Measurements from ENCODE around the gene BUB1.
A peak's percentile ranks its signal among the peaks of the same experiment; 100 is the strongest.
"Not testable (repeated sequence)": the region's sequence is repeated elsewhere in the genome, so short reads cannot be mapped to it uniquely, and the experiment has no call there.

Gene BUB1

DNA sequence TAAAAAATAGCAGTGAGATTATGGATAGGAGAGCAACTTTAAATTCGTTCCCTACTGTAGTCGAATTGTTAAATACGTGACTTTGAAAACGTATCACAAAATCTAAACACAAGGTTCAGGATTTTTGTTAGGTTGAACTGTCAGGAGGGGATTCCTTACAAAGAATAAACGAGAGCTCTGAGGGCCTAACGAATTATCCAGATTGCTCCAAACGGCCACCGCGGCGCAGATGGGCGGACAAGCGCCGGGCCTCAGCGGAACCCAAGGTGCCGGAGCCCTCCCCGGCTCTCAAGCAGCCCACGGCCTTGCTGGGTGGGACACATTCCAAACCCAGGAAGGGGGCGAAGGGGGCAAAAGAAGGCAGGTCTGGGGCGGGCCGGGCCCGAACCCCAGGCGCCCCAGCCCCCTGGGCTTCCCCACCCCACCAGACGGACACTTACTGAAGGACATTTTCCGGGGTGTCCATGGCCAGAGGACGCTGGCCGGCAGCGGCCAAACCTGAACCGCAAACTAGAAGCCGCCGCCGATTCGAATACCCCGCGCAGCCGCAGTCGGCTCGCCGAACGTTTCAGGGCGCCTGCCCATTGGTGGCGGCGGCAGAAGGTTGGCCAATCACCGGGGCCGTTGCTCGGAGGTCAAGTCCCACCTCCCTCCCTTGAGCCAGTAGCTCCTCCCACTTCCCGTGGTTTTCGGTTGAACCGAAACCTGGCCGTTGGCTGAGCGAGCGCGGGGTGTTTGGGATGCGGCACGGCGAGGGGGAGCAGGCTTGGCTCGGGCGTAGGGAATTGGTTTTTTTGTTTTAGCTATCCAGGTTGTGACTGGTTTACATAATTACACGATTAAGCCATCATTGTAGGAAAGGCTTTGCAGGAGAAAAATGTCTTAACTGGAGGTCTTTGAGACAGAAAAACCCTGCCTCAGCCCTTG, at the start of gene BUB1:
Gene BUB1, minus strand, starts transcription at position 534 of the 927 bp plus-strand sequence. Its CDS starts 68 bp downstream, at position 466.
- peak; percentile 99 for DNase-seq (ENCODE audit: low spot score)

GRCh38 chr2:110726285-110726684, 48.4 kb upstream of the BUB1 start:
- no peak for DNase-seq (ENCODE audit: low spot score)

DNA sequence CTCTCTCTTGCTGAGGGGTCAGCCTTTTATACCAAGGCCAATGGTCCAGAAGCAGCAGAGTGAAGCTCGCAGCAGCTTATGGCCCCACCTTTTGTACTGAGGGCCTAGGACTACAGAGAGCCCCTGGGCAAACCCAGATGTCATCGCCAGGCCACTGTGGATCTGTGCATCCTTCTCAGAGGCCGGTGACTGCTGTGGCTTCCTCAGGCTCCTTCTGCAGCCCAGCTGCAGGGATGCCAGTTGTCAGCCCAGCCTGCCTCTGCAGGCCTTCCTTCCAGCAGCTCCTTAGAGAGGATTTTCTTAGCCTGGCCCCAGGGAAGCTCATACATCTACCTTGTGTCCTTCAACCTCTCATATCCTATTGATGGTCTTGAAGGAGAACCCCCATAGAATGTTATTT, 48.0 kb upstream of the BUB1 start:
- DNase-seq (ENCODE audit: low spot score): no peak

- no peak for DNase-seq (ENCODE audit: low spot score)
These were observed 47.5 kb upstream of the BUB1 start for GRCh38 chr2:110725370-110725769.

- DNase-seq (ENCODE audit: low spot score): no peak
These were observed 47.0 kb upstream of the BUB1 start for GRCh38 chr2:110724820-110725219.

GRCh38 chr2:110720547-110720946, 42.7 kb upstream of the BUB1 start:
- no peak for DNase-seq (ENCODE audit: low spot score)

DNA sequence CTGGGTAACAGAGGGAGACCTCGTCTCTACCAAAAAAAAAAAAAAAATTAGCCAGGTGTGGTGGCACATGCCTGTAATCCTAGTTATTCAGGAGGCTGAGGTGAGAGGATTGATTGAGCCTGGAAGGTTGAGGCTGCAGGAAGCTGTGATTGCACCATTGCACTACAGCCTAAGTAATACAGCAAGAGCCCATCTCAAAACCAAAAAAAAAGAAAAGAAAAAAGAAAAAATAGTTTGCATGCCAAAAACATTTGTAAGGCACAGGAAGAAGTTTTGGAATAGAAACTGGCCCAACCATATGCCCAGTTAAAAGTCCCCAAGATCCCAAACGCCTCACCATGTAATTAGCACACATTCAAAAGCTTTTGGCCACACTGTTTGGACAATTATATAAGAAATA, 41.1 kb upstream of the BUB1 start:
- DNase-seq (ENCODE audit: low spot score): no peak

DNA sequence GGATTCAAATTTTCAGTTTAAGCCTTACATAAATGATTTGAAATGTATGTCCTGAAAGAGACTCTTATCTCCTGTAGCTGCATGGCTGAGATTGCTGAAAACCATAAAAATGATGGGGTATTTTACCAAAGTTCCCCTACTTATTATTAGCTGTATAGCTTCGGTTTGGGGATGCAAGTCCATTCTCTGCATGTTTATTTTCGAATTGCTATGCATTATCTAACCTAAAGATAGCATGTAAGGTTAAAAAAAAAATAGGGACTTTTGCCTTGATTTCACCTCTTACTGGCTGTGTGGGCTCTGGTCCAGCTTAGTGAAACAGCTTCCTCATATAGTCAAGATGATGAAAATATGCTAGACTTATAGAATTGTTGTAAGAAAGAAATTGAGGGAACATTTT, 40.5 kb upstream of the BUB1 start:
- no peak for DNase-seq (ENCODE audit: low spot score)

DNA sequence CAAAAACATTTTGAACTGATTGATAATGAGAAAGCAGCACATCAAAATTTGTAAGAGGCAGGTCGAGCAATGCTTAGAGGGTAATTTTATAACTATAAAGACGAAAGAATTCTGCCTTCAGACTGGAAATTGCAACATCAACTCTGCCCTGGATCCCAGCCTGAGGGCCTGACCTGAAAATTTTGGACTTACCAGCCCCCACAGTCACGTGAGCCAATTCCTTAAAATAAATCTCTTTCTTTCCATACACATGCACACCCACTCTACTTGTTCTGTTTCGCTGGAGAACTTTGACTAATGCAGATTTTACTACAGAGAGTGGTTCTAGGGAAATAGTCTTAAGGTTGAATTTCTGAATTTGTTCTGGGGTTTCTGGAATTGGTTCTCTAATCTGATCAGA, 39.9 kb upstream of the BUB1 start:
- DNase-seq (ENCODE audit: low spot score): no peak

- DNase-seq (ENCODE audit: low spot score): no peak
These were observed 39.2 kb upstream of the BUB1 start for GRCh38 chr2:110716959-110717645.

GRCh38 chr2:110714452-110715224, 36.8 kb upstream of the BUB1 start:
- DNase-seq (ENCODE audit: low spot score): no peak

DNA sequence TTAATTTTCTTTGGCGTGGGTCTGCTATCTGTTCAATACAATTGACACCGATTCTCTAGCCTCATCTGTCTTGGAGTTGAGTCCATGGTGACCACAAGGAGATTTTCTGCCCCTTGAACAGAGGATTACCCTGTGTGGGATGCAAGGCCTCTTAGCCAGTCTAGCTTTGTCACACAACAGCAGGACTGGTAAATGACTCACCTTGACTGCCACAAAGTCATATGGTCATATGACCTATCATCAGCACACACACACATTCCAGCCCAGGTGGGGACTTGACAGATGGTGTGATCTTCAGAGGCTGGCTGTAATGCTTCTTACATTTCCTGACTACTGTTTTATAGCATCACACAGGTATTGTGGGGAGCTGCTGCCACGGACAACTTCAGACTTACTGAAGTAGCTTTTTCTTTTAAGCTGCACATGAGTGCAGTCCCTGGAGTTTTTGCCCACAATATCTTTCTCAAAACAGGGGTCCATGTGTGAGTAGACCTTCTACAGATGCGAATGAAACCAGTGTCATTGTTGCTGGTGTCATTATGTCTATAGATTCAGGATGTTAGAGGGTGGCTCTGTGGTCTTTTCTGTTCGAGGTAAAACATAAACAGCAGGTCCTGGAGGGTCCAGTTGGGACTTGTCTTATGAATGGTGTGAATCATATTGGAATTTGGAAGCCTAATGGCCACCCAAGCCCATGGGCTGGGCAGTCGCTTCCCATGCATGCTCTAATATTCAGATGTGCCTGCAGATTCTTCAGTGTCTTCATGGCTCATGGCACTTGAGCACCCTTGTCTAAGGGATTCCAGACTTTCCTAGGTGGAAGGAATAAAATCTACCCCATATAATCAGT, 35.9 kb upstream of the BUB1 start:
- DNase-seq (ENCODE audit: low spot score): no peak

DNA sequence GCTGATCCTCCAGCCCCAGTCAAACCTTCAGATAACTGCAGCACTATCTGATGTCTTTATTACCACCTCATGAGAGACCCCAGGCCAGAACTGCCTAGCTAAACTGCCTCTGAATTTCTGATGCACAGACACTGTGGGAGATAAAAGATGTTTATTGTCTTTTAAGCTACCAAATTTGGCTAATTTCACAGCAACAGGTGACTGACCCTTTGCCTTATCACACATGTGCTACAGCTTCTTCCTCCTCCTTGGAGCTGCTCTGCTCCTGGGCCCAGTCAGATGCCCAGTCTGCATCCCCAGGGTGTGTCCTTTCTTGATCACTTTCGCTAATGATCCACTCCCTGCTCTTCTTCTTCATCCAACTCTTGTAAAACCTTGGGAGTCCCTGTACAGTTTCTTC, 34.9 kb upstream of the BUB1 start:
- no peak for DNase-seq (ENCODE audit: low spot score)

- no peak for DNase-seq (ENCODE audit: low spot score)
These were observed 30.6 kb upstream of the BUB1 start for GRCh38 chr2:110708455-110708854.

DNA sequence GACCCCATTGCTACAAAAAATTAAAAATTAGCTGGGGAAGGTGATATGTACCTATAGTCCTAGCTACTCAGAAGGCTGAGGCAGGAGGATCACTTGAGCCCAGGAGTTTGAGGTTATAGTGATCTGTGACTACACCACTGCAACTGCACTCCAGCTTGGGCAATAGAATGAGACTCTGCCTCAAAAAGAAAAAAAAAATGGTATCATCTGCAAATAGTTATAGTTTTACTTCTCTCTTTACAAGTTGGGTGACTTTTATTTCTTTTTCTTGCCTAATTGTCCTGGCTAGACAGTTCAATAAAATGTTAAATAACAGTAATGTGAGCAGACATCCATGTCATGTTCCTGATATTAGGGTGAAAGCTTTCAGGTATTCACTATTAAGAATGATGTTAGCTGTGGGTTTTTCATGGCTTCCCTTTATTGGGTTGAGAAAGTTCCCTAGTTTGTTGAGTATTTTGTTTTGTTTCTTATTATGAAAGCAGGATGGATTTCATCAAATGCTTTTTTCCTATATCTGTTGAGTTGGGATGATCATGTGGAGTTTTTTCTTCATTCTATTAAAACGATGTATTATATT, 29.6 kb upstream of the BUB1 start:
- DNase-seq (ENCODE audit: low spot score): no peak

DNA sequence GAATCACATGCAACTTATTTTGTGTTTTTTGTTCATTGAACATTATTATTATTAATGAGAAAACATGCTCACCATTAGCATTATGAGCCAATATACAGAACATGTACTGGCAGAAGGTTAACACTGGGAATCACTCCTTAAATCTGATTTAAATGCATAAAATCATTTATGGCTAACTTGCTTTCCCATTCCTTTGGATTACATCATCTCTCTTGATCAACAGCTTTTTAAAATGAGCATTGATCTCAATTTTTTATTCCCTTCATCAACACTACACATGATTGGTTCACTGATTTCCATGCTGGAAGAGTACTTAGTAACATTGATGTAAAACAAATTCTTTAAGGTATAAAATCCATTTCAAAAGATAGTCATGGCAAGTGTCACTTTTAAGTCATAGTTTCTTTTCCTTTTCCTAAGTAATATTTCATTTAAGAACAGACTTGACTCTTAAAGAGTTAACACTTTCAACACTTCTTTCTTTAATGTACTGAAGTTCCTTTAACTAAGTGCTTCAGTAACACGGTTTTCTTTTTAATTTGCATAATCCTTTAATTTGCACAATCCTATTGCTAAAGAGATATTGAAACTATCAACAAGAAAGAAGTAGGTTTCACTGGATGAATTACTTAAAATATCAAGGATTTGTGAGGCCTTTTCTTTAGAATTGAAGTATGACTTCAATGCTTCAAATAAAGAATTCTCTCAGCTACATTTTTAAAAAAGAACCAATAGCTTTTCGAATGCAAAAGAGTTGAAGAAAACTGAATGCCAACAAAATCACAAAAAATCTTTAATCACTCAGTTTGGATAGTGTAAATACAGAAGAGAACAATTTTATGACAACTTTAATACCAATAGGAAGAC, 24.9 kb upstream of the BUB1 start:
- no peak for DNase-seq (ENCODE audit: low spot score)

DNA sequence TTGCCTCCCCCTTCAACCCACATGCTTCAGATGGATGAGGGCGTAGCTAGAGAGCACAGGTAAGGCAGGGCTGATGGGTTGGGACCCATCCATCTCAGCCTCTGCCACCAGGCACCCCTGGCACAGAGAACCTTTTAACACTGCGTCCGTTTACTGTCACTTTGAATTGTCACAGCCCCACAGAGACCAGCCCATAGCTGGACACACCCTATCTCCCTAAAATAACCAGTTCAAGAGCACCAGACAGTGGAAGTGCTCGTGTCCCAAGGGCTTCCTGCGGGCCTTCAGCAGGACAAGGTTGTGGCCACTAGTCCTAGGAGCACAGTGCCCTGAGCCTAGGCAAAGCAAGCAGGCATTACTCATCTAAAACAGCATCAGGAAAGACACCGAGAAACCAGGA, 20.4 kb upstream of the BUB1 start:
- DNase-seq (ENCODE audit: low spot score): not testable (repeated sequence)

DNA sequence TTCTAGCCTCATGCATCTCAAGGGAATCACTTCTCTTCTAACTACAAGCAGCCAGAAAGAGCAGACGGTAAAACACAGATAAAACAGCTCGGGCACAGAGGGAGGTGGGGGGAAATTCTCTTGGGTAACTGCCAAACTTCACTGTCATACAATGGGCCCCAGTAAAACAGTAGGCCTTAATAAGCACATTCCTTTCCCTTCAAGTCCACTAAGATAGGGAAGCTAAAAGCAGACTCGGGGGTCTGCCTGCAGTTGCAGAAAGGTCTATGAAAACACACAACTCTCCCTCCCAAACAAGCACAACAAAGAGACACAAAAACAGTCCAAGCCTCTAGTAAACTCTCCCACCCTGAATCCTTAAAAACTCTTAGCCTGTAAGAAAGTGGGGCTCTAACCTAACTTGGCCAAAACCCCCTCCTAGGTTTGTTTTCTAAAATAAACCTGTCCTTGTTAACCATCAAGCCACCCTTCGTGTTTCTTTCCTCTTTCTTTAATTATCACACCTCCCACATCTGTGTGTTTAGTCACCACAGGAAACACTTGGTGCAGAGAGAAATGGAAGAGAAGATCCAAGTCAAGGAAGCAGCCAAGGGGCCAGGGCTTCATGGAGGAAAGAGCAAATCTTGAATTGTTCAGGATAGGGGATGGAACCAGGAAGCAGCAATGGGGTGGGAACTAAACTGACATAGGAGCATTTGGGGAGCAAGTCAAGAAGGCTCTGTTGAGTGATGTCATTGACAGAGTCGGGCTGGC, 17.5 kb upstream of the BUB1 start:
- not testable (repeated sequence) for DNase-seq (ENCODE audit: low spot score)

GRCh38 chr2:110691612-110692258, 13.9 kb upstream of the BUB1 start:
- DNase-seq (ENCODE audit: low spot score): no peak

Data from AG08396 (cell line).